DOHH2 (cell line): Measurements from ENCODE around the gene AKAP4.

Experiments used
- H3F3A ChIP-seq: fragments of 200-600 bp; sonication (generic), shearing (Covaris generic); 2 replicates; pipeline ENCODE4 v1.6.0; 2016; ENCODE audit warnings: antibody characterized with exemption, mild to moderate bottlenecking; ENCODE audit not compliant: control insufficient read depth, insufficient read depth
- H3K27ac ChIP-seq: fragments of 200-600 bp; sonication (generic); 2 replicates; pipeline ENCODE4 v1.5.1; 2014; ENCODE audit warnings: low read depth, mild to moderate bottlenecking, low read length, moderate library complexity
- H3K27me3 ChIP-seq: fragments of 200-600 bp; sonication (generic); 2 replicates; pipeline ENCODE4 v1.6.1; 2014; ENCODE audit warnings: mild to moderate bottlenecking, low read length, mixed read lengths; ENCODE audit not compliant: control insufficient read depth
- H3K36me3 ChIP-seq: fragments of 200-600 bp; sonication (generic); 2 replicates; pipeline ENCODE4 v1.6.1; 2014; ENCODE audit warnings: mild to moderate bottlenecking, low read length, moderate library complexity, mixed read lengths; ENCODE audit not compliant: control insufficient read depth
- H3K4me1 ChIP-seq: fragments of 200-600 bp; sonication (generic); 2 replicates; pipeline ENCODE4 v1.6.1; 2014; ENCODE audit warnings: mild to moderate bottlenecking, low read length, mixed read lengths; ENCODE audit not compliant: control insufficient read depth
- H3K4me2 ChIP-seq: fragments of 200-600 bp; sonication (generic); 2 replicates; pipeline ENCODE4 v1.6.0; 2014; ENCODE audit warnings: mild to moderate bottlenecking, low read length, moderate library complexity
- H3K4me3 ChIP-seq: fragments of 200-600 bp; sonication (generic); 2 replicates; pipeline ENCODE4 v1.5.1; 2014; ENCODE audit warnings: mild to moderate bottlenecking, low read length, mixed read lengths
- H3K79me2 ChIP-seq: fragments of 200-600 bp; sonication (generic); 2 replicates; pipeline ENCODE4 v1.6.1; 2014; ENCODE audit warnings: mild to moderate bottlenecking, low read length, mixed read lengths; ENCODE audit not compliant: control insufficient read depth
- H3K9me2 ChIP-seq: fragments of 200-600 bp; sonication (generic); replicated peaks from 2 replicates; pipeline ENCODE4 v1.6.1; 2014; ENCODE audit warnings: mild to moderate bottlenecking, low read length, mixed read lengths; ENCODE audit not compliant: control insufficient read depth
- H3K9me3 ChIP-seq: fragments of 200-600 bp; sonication (generic); 2 replicates; pipeline ENCODE4 v1.6.1; 2014; ENCODE audit warnings: antibody characterized with exemption, low read length, mixed read lengths; ENCODE audit not compliant: control insufficient read depth, insufficient read depth
- H4K20me1 ChIP-seq: fragments of 200-600 bp; sonication (generic); 2 replicates; pipeline ENCODE4 v1.6.0; 2014; ENCODE audit warnings: low read depth, mild to moderate bottlenecking, antibody characterized with exemption, low read length, moderate library complexity; ENCODE audit not compliant: control insufficient read depth, insufficient read depth
- CTCF ChIP-seq: fragments of 200-600 bp; sonication (generic); IDR thresholded peaks from one replicate; pipeline ENCODE4 v1.5.1; 2014; ENCODE audit warnings: antibody characterized with exemption, mild to moderate bottlenecking, low read depth, low read length; ENCODE audit not compliant: poor library complexity, severe bottlenecking
- EZH2phosphoT487 ChIP-seq: fragments of 200-600 bp; sonication (generic); IDR thresholded peaks from 2 replicates; pipeline ENCODE4 v1.6.1; 2017; ENCODE audit warnings: borderline replicate concordance, mild to moderate bottlenecking, antibody characterized with exemption, low read length, moderate library complexity, mixed read lengths

Gene AKAP4

GRCh38 chrX:50188859-50189600, 11.8 kb downstream of the AKAP4 start:
- Histone ChIP-seq H3K9me3 (no peaks in the 10 kb centered on the region), H3K4me1 (no peaks in the 10 kb centered on the region), H3F3A (no peaks in the 10 kb centered on the region), H3K27me3 (no peaks in the 10 kb centered on the region), H3K27ac (no peak overlapping the region), H3K36me3 (no peaks in the 10 kb centered on the region), H3K4me2 (no peak overlapping the region), H4K20me1 (no peaks in the 10 kb centered on the region), H3K79me2 (no peaks in the 10 kb centered on the region), H3K9me2 (no peaks in the 10 kb centered on the region), H3K4me3 (no peak overlapping the region)
- TF ChIP-seq EZH2phosphoT487 = no peak
- TF ChIP-seq CTCF = no peak

GRCh38 chrX:50183891-50184290, 16.9 kb downstream of the AKAP4 start:
- Histone ChIP-seq H3K4me3 (no peak overlapping the region), H3K9me3 (no peaks in the 10 kb centered on the region), H3K27ac (no peak overlapping the region), H4K20me1 (no peaks in the 10 kb centered on the region), H3K4me2 (no peak overlapping the region), H3K27me3 (no peaks in the 10 kb centered on the region), H3K4me1 (no peaks in the 10 kb centered on the region), H3K79me2 (no peaks in the 10 kb centered on the region), H3F3A (no peaks in the 10 kb centered on the region), H3K36me3 (no peaks in the 10 kb centered on the region), H3K9me2 (no peaks in the 10 kb centered on the region)
- TF ChIP-seq CTCF = no peak
- TF ChIP-seq EZH2phosphoT487 = no peak

GRCh38 chrX:50180073-50180940, 20.5 kb downstream of the AKAP4 start:
- H3K4me1 ChIP-seq = no peaks in the 10 kb centered on the region
- no peaks in the 10 kb centered on the region for H3K9me2 ChIP-seq
- no peaks in the 10 kb centered on the region for H3K36me3 ChIP-seq
- no peaks in the 10 kb centered on the region for H3K9me3 ChIP-seq
- H3F3A ChIP-seq = no peaks in the 10 kb centered on the region
- H3K27me3 ChIP-seq = no peaks in the 10 kb centered on the region
- H4K20me1 ChIP-seq = no peaks in the 10 kb centered on the region
- H3K79me2 ChIP-seq = no peaks in the 10 kb centered on the region
- no peak overlapping the region for H3K27ac ChIP-seq
- no peak for TF ChIP-seq CTCF
- H3K4me3 ChIP-seq = no peak overlapping the region
- no peak overlapping the region for H3K4me2 ChIP-seq
